Measurements from ENCODE around the gene DDX21. TPM values are rescaled to one million over a fixed set of nuclear protein-coding genes. Genes with fewer than 3 reads are reported as not detected.
"Not testable (repeated sequence)": the region's sequence is repeated elsewhere in the genome, so short reads cannot be mapped to it uniquely, and the experiment has no call there.

Gene DDX21
- total RNA-seq, 1 experiment from 2014 or later = 96.9 TPM

GRCh38 chr10:69005704-69006485 is 49.9 kb downstream of the DDX21 start:
- H3K27ac ChIP-seq = no peak overlapping the region
- H3K27me3 ChIP-seq = no peaks in the 10 kb centered on the region
- H3K9me3 ChIP-seq (replicated peaks) = no peaks in the 10 kb centered on the region
- H3K4me3 ChIP-seq = no peak overlapping the region
- no peaks in the 10 kb centered on the region; the same call in 1 of the 2 replicates for H3K36me3 ChIP-seq
- H3K4me1 ChIP-seq = no peaks in the 10 kb centered on the region
- DNase-seq = no peak

GRCh38 chr10:69007260-69007659 is 51.3 kb downstream of the DDX21 start:
- no peak overlapping the region for H3K27ac ChIP-seq
- no peaks in the 10 kb centered on the region for H3K4me1 ChIP-seq
- no peaks in the 10 kb centered on the region for H3K27me3 ChIP-seq
- H3K36me3 ChIP-seq = peaks cover 2% of the 10 kb centered on the region; the same call in 1 of the 2 replicates
- H3K9me3 ChIP-seq (replicated peaks) = no peaks in the 10 kb centered on the region
- no peak for DNase-seq
- no peak overlapping the region for H3K4me3 ChIP-seq

GRCh38 chr10:69009360-69009759 is 53.4 kb downstream of the DDX21 start:
- Histone ChIP-seq H3K36me3 (peaks cover 2% of the 10 kb centered on the region; the same call in 1 of the 2 replicates), H3K9me3 (replicated peaks) (no peaks in the 10 kb centered on the region), H3K4me3 (no peak overlapping the region), H3K4me1 (no peaks in the 10 kb centered on the region), H3K27ac (no peak overlapping the region), H3K27me3 (no peaks in the 10 kb centered on the region)
- no peak for DNase-seq

- DNase-seq = no peak
- H3K27me3 ChIP-seq = no peaks in the 10 kb centered on the region
- H3K36me3 ChIP-seq = 0 out of 2 replicates have a peak, but pooled peaks cover 2% of the 10 kb centered on the region
- no peaks in the 10 kb centered on the region for H3K4me1 ChIP-seq
- H3K27ac ChIP-seq = no peak overlapping the region
- no peak overlapping the region for H3K4me3 ChIP-seq
- H3K9me3 ChIP-seq (replicated peaks) = no peaks in the 10 kb centered on the region
These were observed 54.2 kb downstream of the DDX21 start for GRCh38 chr10:69010151-69010640.

GRCh38 chr10:69012778-69013177 is 56.8 kb downstream of the DDX21 start:
- H3K9me3 ChIP-seq (replicated peaks); H3K36me3 ChIP-seq; H3K27me3 ChIP-seq; H3K4me3 ChIP-seq; DNase-seq; H3K4me1 ChIP-seq; H3K27ac ChIP-seq: not testable (repeated sequence)

- H3K9me3 ChIP-seq (replicated peaks) = no peaks in the 10 kb centered on the region
- H3K4me3 ChIP-seq = no peak overlapping the region
- DNase-seq = no peak
- H3K27ac ChIP-seq = no peak overlapping the region
- H3K27me3 ChIP-seq = no peaks in the 10 kb centered on the region
- H3K36me3 ChIP-seq = 0 out of 2 replicates have a peak, but pooled peaks cover 2% of the 10 kb centered on the region
- no peaks in the 10 kb centered on the region for H3K4me1 ChIP-seq
These were observed 58.2 kb downstream of the DDX21 start for GRCh38 chr10:69014171-69014570.

GRCh38 chr10:69018613-69019012 is 62.6 kb downstream of the DDX21 start:
- no peak for DNase-seq
- H3K36me3 ChIP-seq = no peaks in the 10 kb centered on the region
- no peak overlapping the region for H3K4me3 ChIP-seq
- no peaks in the 10 kb centered on the region for H3K27me3 ChIP-seq
- H3K27ac ChIP-seq = no peak overlapping the region
- no peaks in the 10 kb centered on the region for H3K4me1 ChIP-seq
- H3K9me3 ChIP-seq (replicated peaks) = no peaks in the 10 kb centered on the region

- H3K27me3 ChIP-seq = no peaks in the 10 kb centered on the region
- H3K36me3 ChIP-seq = no peaks in the 10 kb centered on the region
- no peaks in the 10 kb centered on the region for H3K9me3 ChIP-seq (replicated peaks)
- no peak overlapping the region for H3K27ac ChIP-seq
- H3K4me1 ChIP-seq = no peaks in the 10 kb centered on the region
- H3K4me3 ChIP-seq = no peak overlapping the region
- DNase-seq = no peak
These were observed 66.6 kb downstream of the DDX21 start for GRCh38 chr10:69022611-69023010.

- no peak overlapping the region for H3K27ac ChIP-seq
- no peak overlapping the region for H3K4me3 ChIP-seq
- DNase-seq = no peak
- H3K27me3 ChIP-seq = no peaks in the 10 kb centered on the region
- H3K36me3 ChIP-seq = no peaks in the 10 kb centered on the region
- H3K9me3 ChIP-seq (replicated peaks) = no peaks in the 10 kb centered on the region
- H3K4me1 ChIP-seq = no peaks in the 10 kb centered on the region
These were observed 69.5 kb downstream of the DDX21 start for GRCh38 chr10:69025370-69025896.

- Histone ChIP-seq H3K36me3 (no peaks in the 10 kb centered on the region), H3K4me3 (no peak overlapping the region), H3K4me1 (no peaks in the 10 kb centered on the region), H3K27ac (no peak overlapping the region), H3K27me3 (no peaks in the 10 kb centered on the region), H3K9me3 (replicated peaks) (no peaks in the 10 kb centered on the region)
- DNase-seq = no peak
These were observed 77.3 kb downstream of the DDX21 start for GRCh38 chr10:69033256-69033655.

Other genes starting within 250 kb of the DDX21 start
- 55.9 and 64.5 TPM in 2 replicates for gene CCAR1, start 234.9 kb upstream of the DDX21 start, total RNA-seq (2014; rRNA removed; shearing (Covaris generic))
- gene STOX1, start 128.6 kb upstream of the DDX21 start, total RNA-seq (2014; rRNA removed; shearing (Covaris generic)) = 0.30 and 0.33 TPM in 2 replicates
- 47.4 and 48.2 TPM in 2 replicates for gene DDX50, start 54.9 kb upstream of the DDX21 start, total RNA-seq (2014; rRNA removed; shearing (Covaris generic))
- 18.0 and 21.9 TPM in 2 replicates for gene KIFBP, start 32.6 kb downstream of the DDX21 start, total RNA-seq (2014; rRNA removed; shearing (Covaris generic))
- 0.51 and 0.59 TPM in 2 replicates for gene SRGN, start 131.9 kb downstream of the DDX21 start, total RNA-seq (2014; rRNA removed; shearing (Covaris generic))
- 19.6 and 25.3 TPM in 2 replicates for gene VPS26A, start 168.0 kb downstream of the DDX21 start, total RNA-seq (2014; rRNA removed; shearing (Covaris generic))
- gene SUPV3L1, start 224.1 kb downstream of the DDX21 start, total RNA-seq (2014; rRNA removed; shearing (Covaris generic)) = 38.8 and 43.4 TPM in 2 replicates